Esophagus muscularis mucosa (tissue), 4 donors: Measurements from ENCODE around the gene CTBP1.

Experiments used
- CTCF ChIP-seq, 3 experiments: fragments of 200-600 bp in 2 of 3; fragments of 450-650 bp in 1 of 3; sonication (generic) in 2 of 3; IDR thresholded peaks; one replicate each; pipeline ENCODE4 v1.5.1; 2017 to 2019; ENCODE audit warnings: antibody characterized with exemption in 3 of 3, mild to moderate bottlenecking in 2 of 3, moderate library complexity in 1 of 3
- EP300 ChIP-seq: sonication (generic); formaldehyde crosslinking; IDR thresholded peaks from one replicate; pipeline ENCODE4 v1.6.1; 2017; ENCODE audit warnings: antibody characterized with exemption
- POLR2A ChIP-seq: fragments of 450-650 bp; IDR thresholded peaks from one replicate; pipeline ENCODE4 v1.6.1; 2017; ENCODE audit warnings: antibody characterized with exemption, moderate library complexity, mild to moderate bottlenecking, low read depth
- POLR2AphosphoS5 ChIP-seq, 2 donors: sonication (generic); formaldehyde crosslinking; IDR thresholded peaks; one replicate each; pipeline ENCODE4 v1.6.1; 2017; ENCODE audit warnings: antibody characterized with exemption in 2 of 2

GRCh38 chr4:1269209-1269608, 20.3 kb upstream of the CTBP1 start:
- TF ChIP-seq POLR2A (no peak), POLR2AphosphoS5 (IDR thresholded peaks at IDR 0.05) (no peak), CTCF (IDR thresholded peaks at IDR 0.05) (no peak), EP300 (no peak)
